Measurements from ENCODE around the gene NLRP9.

NLRP9 gene

GRCh38 chr19:55673465-55673864 lies 64.7 kb downstream of the NLRP9 start:
- no peak for TF ChIP-seq CTCF (IDR thresholded peaks at IDR 0.05; ENCODE audit: low read depth, low read length)
- no peak for DNase-seq (ENCODE audit: low read depth, low spot score)
- in situ Hi-C loops (cut with HindIII; ENCODE audit: low sequenced_read_pairs): no loop called here
- no peak overlapping the region for H3K4me3 ChIP-seq (ENCODE audit: low read depth, low read length)

- TF ChIP-seq CTCF (IDR thresholded peaks at IDR 0.05; ENCODE audit: low read depth, low read length): no peak
- no peak overlapping the region for H3K4me3 ChIP-seq (ENCODE audit: low read depth, low read length)
- no peak for DNase-seq (ENCODE audit: low read depth, low spot score)
- in situ Hi-C loops (cut with HindIII; ENCODE audit: low sequenced_read_pairs): no loop called here
Observed at GRCh38 chr19:55672418-55672817, 65.8 kb downstream of the NLRP9 start.

GRCh38 chr19:55671054-55671378 lies 67.2 kb downstream of the NLRP9 start:
- no peak overlapping the region for H3K4me3 ChIP-seq (ENCODE audit: low read depth, low read length)
- DNase-seq (ENCODE audit: low read depth, low spot score): no peak
- in situ Hi-C loops (cut with HindIII; ENCODE audit: low sequenced_read_pairs): no loop called here
- TF ChIP-seq CTCF (IDR thresholded peaks at IDR 0.05; ENCODE audit: low read depth, low read length): no peak

GRCh38 chr19:55670280-55671053 lies 67.7 kb downstream of the NLRP9 start:
- no peak for DNase-seq (ENCODE audit: low read depth, low spot score)
- in situ Hi-C loops (cut with HindIII; ENCODE audit: low sequenced_read_pairs): no loop called here
- no peak overlapping the region for H3K4me3 ChIP-seq (ENCODE audit: low read depth, low read length)

GRCh38 chr19:55669418-55670279 lies 68.6 kb downstream of the NLRP9 start:
- H3K4me3 ChIP-seq (ENCODE audit: low read depth, low read length): no peak overlapping the region
- in situ Hi-C loops (cut with HindIII; ENCODE audit: low sequenced_read_pairs): no loop called here
- no peak for TF ChIP-seq CTCF (IDR thresholded peaks at IDR 0.05; ENCODE audit: low read depth, low read length)
- DNase-seq (ENCODE audit: low read depth, low spot score): no peak

More at GRCh38 chr19:55670280-55671053, 67.7 kb downstream of the NLRP9 start:
- no peak for TF ChIP-seq CTCF (IDR thresholded peaks at IDR 0.05; ENCODE audit: low read depth, low read length)

GRCh38 chr19:55668603-55669348 lies 69.4 kb downstream of the NLRP9 start:
- no peak for TF ChIP-seq CTCF (IDR thresholded peaks at IDR 0.05; ENCODE audit: low read depth, low read length)
- in situ Hi-C loops (cut with HindIII; ENCODE audit: low sequenced_read_pairs): no loop called here
- no peak overlapping the region for H3K4me3 ChIP-seq (ENCODE audit: low read depth, low read length)
- no peak for DNase-seq (ENCODE audit: low read depth, low spot score)
